DOHH2 (cell line): Measurements from ENCODE around the gene OTUD4.

Experiments
- H3F3A ChIP-seq: fragments of 200-600 bp; sonication (generic), shearing (Covaris generic); 2 replicates; pipeline ENCODE4 v1.6.0; 2016; ENCODE audit warnings: antibody characterized with exemption, mild to moderate bottlenecking; ENCODE audit not compliant: control insufficient read depth, insufficient read depth
- H3K27ac ChIP-seq: fragments of 200-600 bp; sonication (generic); 2 replicates; pipeline ENCODE4 v1.5.1; 2014; ENCODE audit warnings: low read depth, mild to moderate bottlenecking, low read length, moderate library complexity
- H3K27me3 ChIP-seq: fragments of 200-600 bp; sonication (generic); 2 replicates; pipeline ENCODE4 v1.6.1; 2014; ENCODE audit warnings: mild to moderate bottlenecking, low read length, mixed read lengths; ENCODE audit not compliant: control insufficient read depth
- H3K36me3 ChIP-seq: fragments of 200-600 bp; sonication (generic); 2 replicates; pipeline ENCODE4 v1.6.1; 2014; ENCODE audit warnings: mild to moderate bottlenecking, low read length, moderate library complexity, mixed read lengths; ENCODE audit not compliant: control insufficient read depth
- H3K4me1 ChIP-seq: fragments of 200-600 bp; sonication (generic); 2 replicates; pipeline ENCODE4 v1.6.1; 2014; ENCODE audit warnings: mild to moderate bottlenecking, low read length, mixed read lengths; ENCODE audit not compliant: control insufficient read depth
- H3K4me2 ChIP-seq: fragments of 200-600 bp; sonication (generic); 2 replicates; pipeline ENCODE4 v1.6.0; 2014; ENCODE audit warnings: mild to moderate bottlenecking, low read length, moderate library complexity
- H3K4me3 ChIP-seq: fragments of 200-600 bp; sonication (generic); 2 replicates; pipeline ENCODE4 v1.5.1; 2014; ENCODE audit warnings: mild to moderate bottlenecking, low read length, mixed read lengths
- H3K79me2 ChIP-seq: fragments of 200-600 bp; sonication (generic); 2 replicates; pipeline ENCODE4 v1.6.1; 2014; ENCODE audit warnings: mild to moderate bottlenecking, low read length, mixed read lengths; ENCODE audit not compliant: control insufficient read depth
- H3K9me2 ChIP-seq: fragments of 200-600 bp; sonication (generic); replicated peaks from 2 replicates; pipeline ENCODE4 v1.6.1; 2014; ENCODE audit warnings: mild to moderate bottlenecking, low read length, mixed read lengths; ENCODE audit not compliant: control insufficient read depth
- H3K9me3 ChIP-seq: fragments of 200-600 bp; sonication (generic); 2 replicates; pipeline ENCODE4 v1.6.1; 2014; ENCODE audit warnings: antibody characterized with exemption, low read length, mixed read lengths; ENCODE audit not compliant: control insufficient read depth, insufficient read depth
- H4K20me1 ChIP-seq: fragments of 200-600 bp; sonication (generic); 2 replicates; pipeline ENCODE4 v1.6.0; 2014; ENCODE audit warnings: low read depth, mild to moderate bottlenecking, antibody characterized with exemption, low read length, moderate library complexity; ENCODE audit not compliant: control insufficient read depth, insufficient read depth
- EZH2phosphoT487 ChIP-seq: fragments of 200-600 bp; sonication (generic); IDR thresholded peaks from 2 replicates; pipeline ENCODE4 v1.6.1; 2017; ENCODE audit warnings: borderline replicate concordance, mild to moderate bottlenecking, antibody characterized with exemption, low read length, moderate library complexity, mixed read lengths
- TF ChIP-seq, protein P1 (sequence below): fragments of 200-600 bp; sonication (generic); IDR thresholded peaks from one replicate; pipeline ENCODE4 v1.5.1; 2014; ENCODE audit warnings: antibody characterized with exemption, mild to moderate bottlenecking, low read depth, low read length; ENCODE audit not compliant: poor library complexity, severe bottlenecking

OTUD4 gene

DNA sequence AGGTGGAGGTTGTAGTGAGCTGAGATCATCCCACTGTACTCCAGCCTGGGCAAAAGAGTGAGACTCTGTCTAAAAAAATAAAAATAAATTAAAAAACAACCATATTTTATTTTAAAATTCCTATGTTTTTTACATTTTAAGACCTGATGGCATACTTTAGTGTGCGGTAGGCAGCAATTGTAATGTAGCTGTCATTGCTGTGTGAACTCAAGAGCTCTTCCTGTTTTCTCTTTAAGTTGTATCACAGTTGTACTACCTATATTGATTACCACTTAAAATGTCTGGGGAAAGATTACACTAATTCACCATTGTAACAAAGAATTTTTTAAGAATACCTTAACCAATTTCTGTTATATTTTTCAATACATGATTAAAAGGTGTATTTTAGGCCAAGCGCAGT lies 55.0 kb downstream of the OTUD4 start:
- Histone ChIP-seq H3K4me1 (no peaks in the 10 kb centered on the region), H3K4me3 (no peak overlapping the region), H3K79me2 (no peaks in the 10 kb centered on the region), H3K9me2 (no peaks in the 10 kb centered on the region), H3K27me3 (no peaks in the 10 kb centered on the region), H3K36me3 (peaks cover 89% of the 10 kb centered on the region), H3K4me2 (no peak overlapping the region), H3K27ac (no peak overlapping the region), H3K9me3 (no peaks in the 10 kb centered on the region), H3F3A (peaks cover 18% of the 10 kb centered on the region), H4K20me1 (no peaks in the 10 kb centered on the region)
- TF ChIP-seq, protein P1, sequence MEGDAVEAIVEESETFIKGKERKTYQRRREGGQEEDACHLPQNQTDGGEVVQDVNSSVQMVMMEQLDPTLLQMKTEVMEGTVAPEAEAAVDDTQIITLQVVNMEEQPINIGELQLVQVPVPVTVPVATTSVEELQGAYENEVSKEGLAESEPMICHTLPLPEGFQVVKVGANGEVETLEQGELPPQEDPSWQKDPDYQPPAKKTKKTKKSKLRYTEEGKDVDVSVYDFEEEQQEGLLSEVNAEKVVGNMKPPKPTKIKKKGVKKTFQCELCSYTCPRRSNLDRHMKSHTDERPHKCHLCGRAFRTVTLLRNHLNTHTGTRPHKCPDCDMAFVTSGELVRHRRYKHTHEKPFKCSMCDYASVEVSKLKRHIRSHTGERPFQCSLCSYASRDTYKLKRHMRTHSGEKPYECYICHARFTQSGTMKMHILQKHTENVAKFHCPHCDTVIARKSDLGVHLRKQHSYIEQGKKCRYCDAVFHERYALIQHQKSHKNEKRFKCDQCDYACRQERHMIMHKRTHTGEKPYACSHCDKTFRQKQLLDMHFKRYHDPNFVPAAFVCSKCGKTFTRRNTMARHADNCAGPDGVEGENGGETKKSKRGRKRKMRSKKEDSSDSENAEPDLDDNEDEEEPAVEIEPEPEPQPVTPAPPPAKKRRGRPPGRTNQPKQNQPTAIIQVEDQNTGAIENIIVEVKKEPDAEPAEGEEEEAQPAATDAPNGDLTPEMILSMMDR, result no peak
- no peak for TF ChIP-seq EZH2phosphoT487

DNA sequence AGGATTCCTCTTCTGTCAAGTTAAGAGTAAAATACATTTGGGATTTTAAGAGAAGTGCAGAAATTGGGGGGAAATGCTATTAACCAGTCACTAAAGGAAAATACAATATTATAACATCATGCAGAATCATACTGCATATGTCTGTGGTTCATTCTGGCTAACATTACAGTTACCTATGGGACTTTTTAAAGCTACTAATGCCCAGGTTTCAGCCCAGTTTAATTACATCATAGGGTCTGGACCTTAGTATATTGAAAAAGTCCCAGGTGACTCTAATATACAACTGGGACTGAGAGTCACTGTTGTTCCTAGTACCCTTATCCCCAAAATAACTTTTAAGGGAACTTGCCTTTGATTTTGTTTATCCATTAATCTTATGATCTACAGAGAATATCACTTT lies 72.3 kb downstream of the OTUD4 start:
- Histone ChIP-seq H3K4me3 (no peak overlapping the region), H3K9me2 (no peaks in the 10 kb centered on the region), H4K20me1 (no peaks in the 10 kb centered on the region; the same call in 1 of the 2 replicates), H3K36me3 (peaks cover 93% of the 10 kb centered on the region), H3K9me3 (no peaks in the 10 kb centered on the region), H3K27me3 (no peaks in the 10 kb centered on the region), H3K4me2 (no peak overlapping the region), H3K79me2 (peaks cover 42% of the 10 kb centered on the region), H3K27ac (no peak overlapping the region), H3K4me1 (peaks cover 36% of the 10 kb centered on the region), H3F3A (no peaks in the 10 kb centered on the region)
- TF ChIP-seq, protein P1, result no peak
- TF ChIP-seq EZH2phosphoT487, result no peak

DNA sequence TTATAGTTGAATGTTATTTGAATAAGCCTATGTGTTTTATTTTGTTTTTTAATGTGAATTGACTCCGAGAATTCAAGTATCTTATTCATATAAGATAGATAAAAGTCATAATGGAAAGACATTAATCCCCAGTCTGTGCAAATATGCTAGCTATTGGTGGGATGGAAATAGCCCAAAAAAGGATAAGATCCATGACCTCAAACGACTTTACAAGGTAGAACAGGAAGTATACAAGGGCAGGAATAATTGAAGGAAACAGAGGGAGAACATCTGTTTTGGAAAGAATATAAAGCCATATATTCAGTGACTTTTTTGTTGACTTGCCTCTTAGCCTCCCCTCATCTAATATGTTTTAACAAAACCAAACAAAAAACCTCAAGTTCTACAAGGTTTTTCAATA lies 73.3 kb downstream of the OTUD4 start:
- Histone ChIP-seq H3K9me3 (no peaks in the 10 kb centered on the region), H4K20me1 (peaks cover 3% of the 10 kb centered on the region), H3K4me2 (no peak overlapping the region), H3F3A (no peaks in the 10 kb centered on the region), H3K27me3 (no peaks in the 10 kb centered on the region), H3K9me2 (no peaks in the 10 kb centered on the region), H3K4me3 (no peak overlapping the region), H3K79me2 (peaks cover 52% of the 10 kb centered on the region), H3K36me3 (peaks cover 93% of the 10 kb centered on the region), H3K27ac (no peak overlapping the region), H3K4me1 (peaks cover 46% of the 10 kb centered on the region)
- TF ChIP-seq EZH2phosphoT487, result no peak
- TF ChIP-seq, protein P1, result no peak
